B cell (primary cell): ENCODE data around the gene AZI2. TPM values are rescaled to one million over a fixed set of nuclear protein-coding genes. Genes with fewer than 3 reads are reported as not detected.

Experiments
- ATAC-seq: fragments of 200-7000 bp; cut with Tn5 transposase; one replicate; pipeline ENCODE4 v1.10.0; 2021; ENCODE audit warnings: low read depth, mild to moderate bottlenecking, moderate number of reproducible peaks, moderate library complexity
- CTCF ChIA-PET: fragments of 350-600 bp; sonication (Branson Sonifier 250); formaldehyde crosslinking; loops from one replicate; lab custom pipeline; 2021; ENCODE audit warnings: antibody characterized with exemption, inconsistent platforms; lab: Charles Lee
- POLR2A ChIA-PET: fragments of 350-600 bp; sonication (Branson Sonifier 250); formaldehyde crosslinking; loops from one replicate; lab custom pipeline; 2021; ENCODE audit warnings: antibody characterized with exemption; lab: Charles Lee
- DNase-seq: peaks from one replicate; pipeline ENCODE4 v3.0.0; 2013
- H2AFZ ChIP-seq: 2 replicates; pipeline ENCODE4 v1.6.1; 2012; ENCODE audit warnings: mild to moderate bottlenecking, low read depth, low read length; ENCODE audit not compliant: insufficient read depth, poor library complexity, severe bottlenecking
- H3K27ac ChIP-seq, 2 donors: 1 replicate in 1 of 2; 2 replicates in 1 of 2; pipeline ENCODE4 v1.5.1; 2012 to 2013; ENCODE audit warnings: low read length in 2 of 2, mild to moderate bottlenecking in 2 of 2, moderate library complexity in 1 of 2
- H3K27me3 ChIP-seq, 4 experiments: fragments of 200-600 bp in 1 of 4; sonication (generic) in 1 of 4; replicated peaks in 1 of 4; 1 replicate in 2 of 4; 2 replicates in 2 of 4; pipeline versions ENCODE4 v1.6.1 to v1.7.0; 2013 to 2016; ENCODE audit warnings: low read length in 3 of 4, mild to moderate bottlenecking in 2 of 4, mixed read lengths in 1 of 4, moderate library complexity in 1 of 4; ENCODE audit not compliant: insufficient read depth in 4 of 4, control insufficient read depth in 3 of 4; ENCODE audit errors: control extremely low read depth in 1 of 4
- H3K36me3 ChIP-seq, 2 experiments: replicated peaks in 1 of 2; 1 replicate in 1 of 2; 2 replicates in 1 of 2; pipeline versions ENCODE4 v1.6.1 to v1.7.1; 2013; ENCODE audit warnings: low read length in 1 of 2; ENCODE audit not compliant: insufficient read depth in 2 of 2, control insufficient read depth in 1 of 2; ENCODE audit errors: control extremely low read depth in 1 of 2, extremely low read depth in 1 of 2
- H3K4me1 ChIP-seq, 2 donors: fragments of 200-600 bp in 1 of 2; sonication (generic) in 1 of 2; 1 replicate in 1 of 2; 2 replicates in 1 of 2; pipeline versions ENCODE4 v1.5.1 to v1.6.1; 2013 to 2017; ENCODE audit warnings: low read length in 2 of 2; ENCODE audit not compliant: control insufficient read depth in 2 of 2, insufficient read depth in 2 of 2
- H3K4me2 ChIP-seq: replicated peaks from 2 replicates; pipeline ENCODE3; 2012; ENCODE audit warnings: mild to moderate bottlenecking, low read depth, low read length; ENCODE audit not compliant: poor library complexity, severe bottlenecking
- H3K4me3 ChIP-seq, 5 experiments: fragments of 200-600 bp in 1 of 5; sonication (generic) in 1 of 5; 1 replicate in 3 of 5; 2 replicates in 2 of 5; pipeline versions ENCODE4 v1.5.1 to v1.7.0; 2011 to 2016; ENCODE audit warnings: low read length in 4 of 5, mild to moderate bottlenecking in 4 of 5, low read depth in 2 of 5, control low read depth in 1 of 5, moderate library complexity in 1 of 5; ENCODE audit not compliant: insufficient read depth in 1 of 5; ENCODE audit errors: control extremely low read depth in 1 of 5, extremely low read depth in 1 of 5
- H3K79me2 ChIP-seq: fragments of 200-600 bp; sonication (generic); one replicate; pipeline ENCODE4 v1.6.0; 2016; ENCODE audit warnings: low read length; ENCODE audit not compliant: control insufficient read depth, insufficient read depth
- H3K9ac ChIP-seq: fragments of 200-600 bp; sonication (generic); 2 replicates; pipeline ENCODE4 v1.6.1; 2017; ENCODE audit warnings: mild to moderate bottlenecking, low read length, moderate library complexity
- H3K9me3 ChIP-seq, 3 donors: one replicate each; pipeline versions ENCODE4 v1.6.1 to v1.7.1; 2013; ENCODE audit warnings: low read length in 2 of 3; ENCODE audit not compliant: control insufficient read depth in 2 of 3, insufficient read depth in 1 of 3; ENCODE audit errors: control extremely low read depth in 1 of 3
- H4K20me1 ChIP-seq: 2 replicates; pipeline ENCODE4 v1.6.0; 2012; ENCODE audit warnings: mild to moderate bottlenecking, low read length; ENCODE audit not compliant: insufficient read depth, control insufficient read depth, poor library complexity, severe bottlenecking
- H3K27ac Mint-ChIP-seq: one replicate; pipeline ENCODE4 v1.8.0; 2021; ENCODE audit warnings: mixed read lengths
- H3K27me3 Mint-ChIP-seq: one replicate; pipeline ENCODE4 v1.8.0; 2021; ENCODE audit warnings: mixed read lengths
- H3K4me1 Mint-ChIP-seq: one replicate; pipeline ENCODE4 v1.8.0; 2021; ENCODE audit warnings: mixed read lengths
- H3K4me3 Mint-ChIP-seq: one replicate; pipeline ENCODE4 v1.8.0; 2021; ENCODE audit warnings: mixed read lengths
- H3K9me3 Mint-ChIP-seq: one replicate; pipeline ENCODE4 v1.8.0; 2022; ENCODE audit warnings: mixed read lengths; ENCODE audit not compliant: insufficient read depth
- EZH2 ChIP-seq: IDR thresholded peaks from 2 replicates; pipeline ENCODE4 v1.6.1; 2012; ENCODE audit warnings: borderline replicate concordance, low read depth, mild to moderate bottlenecking, moderate library complexity, low read length; ENCODE audit not compliant: insufficient read depth, poor library complexity, severe bottlenecking
- WGBS: methylation state at CpG from one replicate; pipeline ENCODE4 v1.1.5; 2013; ENCODE audit warnings: missing lambda C conversion rate; ENCODE audit not compliant: insufficient coverage; 5-methylcytosine and 5-hydroxymethylcytosine counted together
- intact Hi-C: fragments of 100-400 bp; cut with micrococcal nuclease; formaldehyde crosslinking; loops from one replicate; pipeline ENCODE4 v1.10.0; 2022
- polyA plus RNA-seq: library from polyadenylated mRNA; depleted of rRNA; stranded (reverse); fragments of >200 nt; gene quantifications from 2 replicates; pipeline ENCODE4 v1.2.3, GENCODE V29; 2012
- total RNA-seq, 2 donors: library from RNA; stranded (reverse); fragments of 120-200 nt in 1 of 2; gene quantifications; 1 replicate in 1 of 2; 2 replicates in 1 of 2; pipeline versions ENCODE4 v1.2.3 to v1.2.4, GENCODE V29; 2013 to 2022
- TF ChIP-seq, protein P1 (sequence below): fragments of 200-600 bp; IDR thresholded peaks from one replicate; pipeline ENCODE4 v1.8.0; 2022; ENCODE audit warnings: antibody characterized with exemption, mild to moderate bottlenecking

The AZI2 gene
- total and polyA plus RNA-seq, 2 donors (not counting 1 experiment from before 2014, with no cell fraction given), result 7.1 to 21.1 TPM

DNA sequence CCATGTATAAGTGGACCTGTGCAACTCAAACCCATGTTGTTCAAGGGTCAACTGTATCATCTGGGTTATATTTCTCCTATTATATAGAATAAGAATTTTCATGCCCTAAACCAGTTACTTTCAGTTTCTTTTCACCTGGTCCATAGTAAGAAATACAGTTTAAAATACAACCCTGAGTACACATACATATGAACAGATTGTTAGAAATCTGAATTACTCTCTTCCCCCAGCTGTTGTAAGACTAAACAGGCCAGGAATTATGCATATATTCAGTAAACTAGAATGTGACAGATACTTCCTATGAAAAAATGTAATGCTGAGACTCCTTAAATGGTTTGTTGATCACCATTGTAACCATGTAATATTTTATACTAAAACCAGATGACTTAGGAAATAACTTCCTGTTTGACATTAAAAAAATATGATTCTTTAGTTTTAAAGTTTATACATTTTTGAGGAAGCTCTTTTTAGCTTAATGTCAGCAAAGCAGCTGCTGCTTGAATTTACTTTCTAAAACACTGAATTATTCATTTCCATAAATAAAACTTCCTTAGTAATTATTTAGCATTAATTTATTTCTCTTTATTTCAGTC lies 52.6 kb downstream of the AZI2 start:
- Histone ChIP-seq H3K4me3 (no peak overlapping the region), H3K9ac (no peak overlapping the region), H3K4me2 (no peak overlapping the region), H3K9me3 (no peaks in the 10 kb centered on the region), H3K27ac (no peak overlapping the region), H4K20me1 (no peaks in the 10 kb centered on the region), H3K36me3 (no peaks in the 10 kb centered on the region), H3K4me1 (peaks cover 0 to 2% of the 10 kb centered on the region in 2 donors), H3K27me3 (no peaks in the 10 kb centered on the region), H3K79me2 (no peaks in the 10 kb centered on the region), H2AFZ (no peak overlapping the region)
- DNase-seq (no peak), ATAC-seq (no peak)
- ChIA-PET POLR2A (no interaction called here), CTCF (interaction anchor here (0.6 kb wide), 1 partner anchor 57 kb away, joined by 3 read pairs; no protein-coding TSS in a partner anchor)
- no peaks in the 10 kb centered on the region for H3K27me3 Mint-ChIP-seq
- H3K9me3 Mint-ChIP-seq, result no peaks in the 10 kb centered on the region
- H3K27ac Mint-ChIP-seq, result no peak overlapping the region
- no peak for TF ChIP-seq EZH2
- TF ChIP-seq, protein P1, sequence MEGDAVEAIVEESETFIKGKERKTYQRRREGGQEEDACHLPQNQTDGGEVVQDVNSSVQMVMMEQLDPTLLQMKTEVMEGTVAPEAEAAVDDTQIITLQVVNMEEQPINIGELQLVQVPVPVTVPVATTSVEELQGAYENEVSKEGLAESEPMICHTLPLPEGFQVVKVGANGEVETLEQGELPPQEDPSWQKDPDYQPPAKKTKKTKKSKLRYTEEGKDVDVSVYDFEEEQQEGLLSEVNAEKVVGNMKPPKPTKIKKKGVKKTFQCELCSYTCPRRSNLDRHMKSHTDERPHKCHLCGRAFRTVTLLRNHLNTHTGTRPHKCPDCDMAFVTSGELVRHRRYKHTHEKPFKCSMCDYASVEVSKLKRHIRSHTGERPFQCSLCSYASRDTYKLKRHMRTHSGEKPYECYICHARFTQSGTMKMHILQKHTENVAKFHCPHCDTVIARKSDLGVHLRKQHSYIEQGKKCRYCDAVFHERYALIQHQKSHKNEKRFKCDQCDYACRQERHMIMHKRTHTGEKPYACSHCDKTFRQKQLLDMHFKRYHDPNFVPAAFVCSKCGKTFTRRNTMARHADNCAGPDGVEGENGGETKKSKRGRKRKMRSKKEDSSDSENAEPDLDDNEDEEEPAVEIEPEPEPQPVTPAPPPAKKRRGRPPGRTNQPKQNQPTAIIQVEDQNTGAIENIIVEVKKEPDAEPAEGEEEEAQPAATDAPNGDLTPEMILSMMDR, result no peak
- intact Hi-C loops, result no loop called here
- peaks cover 2% of the 10 kb centered on the region for H3K4me1 Mint-ChIP-seq
- no peak overlapping the region for H3K4me3 Mint-ChIP-seq

DNA sequence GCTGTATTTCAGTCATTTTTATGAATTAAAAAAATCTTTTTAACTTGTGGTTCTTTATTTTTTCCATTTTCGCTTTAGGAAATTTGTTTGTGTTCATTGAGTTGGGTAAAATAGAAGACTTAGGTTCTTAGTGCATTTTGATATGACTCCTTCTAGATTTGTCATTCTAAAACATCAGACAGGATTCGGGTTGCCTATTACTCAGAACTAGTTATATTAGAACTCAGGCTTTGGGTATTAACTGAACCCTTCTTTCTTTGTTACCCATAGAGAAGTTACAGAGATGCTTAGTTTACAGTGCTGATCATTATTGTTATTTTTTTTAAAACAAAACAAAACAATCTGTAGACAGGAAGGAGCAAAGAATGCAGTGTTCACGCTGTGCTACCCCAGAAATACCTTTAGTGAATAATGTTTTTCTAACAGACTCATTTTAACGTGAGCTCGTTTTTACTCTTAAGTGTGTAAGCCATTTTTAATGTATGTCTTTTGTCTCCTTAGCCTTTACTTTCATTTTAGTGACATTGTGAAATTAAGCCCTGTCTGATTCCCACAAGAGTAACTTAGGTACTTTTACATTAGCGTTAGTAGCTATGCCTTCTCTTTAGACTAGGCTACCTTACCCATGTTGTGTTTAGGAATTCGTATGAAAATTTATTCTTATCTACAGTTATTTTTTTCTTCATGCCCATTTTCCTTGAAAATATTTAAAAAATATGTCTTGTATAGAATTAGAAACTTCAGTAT lies 53.8 kb downstream of the AZI2 start:
- H3K4me3 Mint-ChIP-seq, result no peak overlapping the region
- POLR2A ChIA-PET, result no interaction called here

More for the DNA sequence above, 53.8 kb downstream of the AZI2 start:
- no peak overlapping the region for H3K4me3 ChIP-seq
- H3K27me3 ChIP-seq, result no peaks in the 10 kb centered on the region
- Mint-ChIP-seq H3K9me3 (no peaks in the 10 kb centered on the region), H3K27me3 (no peaks in the 10 kb centered on the region), H3K27ac (no peak overlapping the region), H3K4me1 (peaks cover 2% of the 10 kb centered on the region)
- H3K9ac ChIP-seq, result no peak overlapping the region
- no peak overlapping the region for H3K4me2 ChIP-seq
- no peaks in the 10 kb centered on the region for H4K20me1 ChIP-seq
- no peak for DNase-seq
- intact Hi-C loops, result no loop called here
- CTCF ChIA-PET, result no interaction called here
- no peaks in the 10 kb centered on the region for H3K9me3 ChIP-seq
- no peak overlapping the region for H3K27ac ChIP-seq
- no peak overlapping the region for H2AFZ ChIP-seq
- H3K79me2 ChIP-seq, result no peaks in the 10 kb centered on the region
- no peak for TF ChIP-seq EZH2
- TF ChIP-seq, protein P1, result no peak
- H3K4me1 ChIP-seq, result peaks cover 0 to 2% of the 10 kb centered on the region in 2 donors
- peaks cover 0 to 3% of the 10 kb centered on the region in 2 experiments for H3K36me3 ChIP-seq
- no CpG with 5 or more reads among the region's 7 CpGs for WGBS
- ATAC-seq, result no peak
